PC-3 (cell line): Measurements from ENCODE around the gene KIF1B. TPM values are rescaled to one million over a fixed set of nuclear protein-coding genes. Genes with fewer than 3 reads are reported as not detected.

Experiments
- ATAC-seq: fragments of 200-7000 bp; cut with Tn5 transposase; 2 replicates; pipeline ENCODE4 v1.9.1; 2020; ENCODE audit warnings: mild to moderate bottlenecking, moderate library complexity
- BruUV-seq: library from RNA; stranded (reverse); fragments of 400-500 nt; replicated peaks from 2 replicates; lab custom pipeline; 2021; lab: Mats Ljungman, UMichigan
- CTCF ChIA-PET: fragments of 300-600 bp; sonication (Branson Sonifier 250); formaldehyde crosslinking; loops from one replicate; lab custom pipeline; 2022; ENCODE audit warnings: antibody characterized with exemption; lab: Charles Lee
- POLR2A ChIA-PET: fragments of 300-600 bp; sonication (Branson Sonifier 250); formaldehyde crosslinking; loops from one replicate; lab custom pipeline; 2022; ENCODE audit warnings: antibody characterized with exemption; ENCODE audit not compliant: unreplicated experiment; lab: Charles Lee
- DNase-seq: peaks from one replicate; pipeline ENCODE4 v3.0.0-alpha.2; 2015
- H2AFZ ChIP-seq: fragments of 300-600 bp; sonication (generic); 2 replicates; pipeline ENCODE4 v1.6.0; 2016; ENCODE audit warnings: antibody characterized with exemption, low read length
- H3F3A ChIP-seq: fragments of 300-600 bp; sonication (generic); one replicate; pipeline ENCODE4 v1.6.0; 2017; ENCODE audit warnings: antibody characterized with exemption, low read length, control low read depth, mild to moderate bottlenecking; ENCODE audit not compliant: unreplicated experiment
- H3K27ac ChIP-seq: fragments of 300-600 bp; sonication (generic); 2 replicates; pipeline ENCODE4 v1.5.1; 2016; ENCODE audit warnings: mild to moderate bottlenecking, low read length
- H3K27me3 ChIP-seq: fragments of 300-600 bp; sonication (generic); 2 replicates; pipeline ENCODE4 v1.6.1; 2016; ENCODE audit warnings: low read length, mixed read lengths
- H3K36me3 ChIP-seq: fragments of 300-600 bp; sonication (generic); 2 replicates; pipeline ENCODE4 v1.6.1; 2016; ENCODE audit warnings: low read depth, mixed run types, low read length, mixed read lengths
- H3K4me1 ChIP-seq: fragments of 300-600 bp; sonication (generic); 2 replicates; pipeline ENCODE4 v1.5.1; 2016; ENCODE audit warnings: low read length; ENCODE audit not compliant: insufficient read depth
- H3K4me2 ChIP-seq: fragments of 300-600 bp; sonication (generic); 2 replicates; pipeline ENCODE4 v1.6.0; 2016; ENCODE audit warnings: low read length
- H3K4me3 ChIP-seq: fragments of 300-600 bp; sonication (generic); 2 replicates; pipeline ENCODE4 v1.5.1; 2016; ENCODE audit warnings: mild to moderate bottlenecking, low read length, mixed read lengths
- H3K79me2 ChIP-seq: fragments of 300-600 bp; sonication (generic); 2 replicates; pipeline ENCODE4 v1.6.1; 2017; ENCODE audit warnings: low read length, mixed read lengths
- H3K9ac ChIP-seq: fragments of 300-600 bp; sonication (generic); 2 replicates; pipeline ENCODE4 v1.6.0; 2016; ENCODE audit warnings: mild to moderate bottlenecking, low read length
- H3K9me2 ChIP-seq: fragments of 300-600 bp; sonication (generic); replicated peaks from 2 replicates; pipeline ENCODE4 v1.6.1; 2016; ENCODE audit warnings: mixed run types, low read length, mixed read lengths
- H3K9me3 ChIP-seq: fragments of 300-600 bp; sonication (generic); 2 replicates; pipeline ENCODE4 v1.6.1; 2016; ENCODE audit warnings: low read length, mixed read lengths
- H4K20me1 ChIP-seq: fragments of 300-600 bp; sonication (generic); 2 replicates; pipeline ENCODE4 v1.6.1; 2016; ENCODE audit warnings: low read length, mixed read lengths
- EZH2 ChIP-seq: fragments of 300-600 bp; sonication (generic); IDR thresholded peaks from one replicate; pipeline ENCODE4 v1.6.1; 2017; ENCODE audit warnings: antibody characterized with exemption, mild to moderate bottlenecking, low read length; ENCODE audit not compliant: unreplicated experiment
- EZH2phosphoT487 ChIP-seq: fragments of 300-600 bp; sonication (generic); IDR thresholded peaks from 2 replicates; pipeline ENCODE4 v1.6.1; 2018; ENCODE audit warnings: mild to moderate bottlenecking, antibody characterized with exemption, low read length, borderline replicate concordance
- intact Hi-C: fragments of 100-400 bp; cut with micrococcal nuclease; formaldehyde crosslinking; loops from 2 replicates; pipeline ENCODE4 v1.9.0; 2023
- total RNA-seq: library from RNA; depleted of rRNA; stranded (reverse); fragments of >200 nt; gene quantifications from 2 replicates; pipeline ENCODE4 v1.2.3, GENCODE V29; 2014
- TF ChIP-seq, protein P1 (sequence below): fragments of 300-600 bp; sonication (generic); conservative IDR thresholded peaks from 2 replicates; pipeline ENCODE4 v1.5.1; 2017; ENCODE audit warnings: antibody characterized with exemption, low read depth, mild to moderate bottlenecking, low read length

KIF1B gene
- total RNA-seq, 1 experiment from 2014 or later: 21.4 TPM

DNA sequence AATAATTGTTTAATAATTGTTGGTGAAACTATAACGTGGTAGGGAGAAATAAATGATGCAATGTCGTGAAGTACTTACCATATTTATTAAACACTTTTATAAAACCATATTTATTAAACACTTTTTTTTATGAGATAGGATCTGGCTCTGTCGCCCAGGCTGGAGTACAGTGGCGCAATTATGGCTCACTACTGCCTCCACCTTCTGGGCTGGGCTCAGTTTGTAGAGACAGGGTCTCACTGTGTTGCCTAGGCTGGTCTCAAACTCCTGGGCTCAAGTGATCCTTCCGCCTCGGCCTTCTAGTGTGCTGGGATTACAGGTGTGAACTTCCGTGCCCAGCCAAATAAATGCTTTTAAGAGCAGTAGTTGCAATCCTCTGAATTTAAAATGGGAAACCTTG lies 112.5 kb downstream of the KIF1B start:
- TF ChIP-seq, protein P1, sequence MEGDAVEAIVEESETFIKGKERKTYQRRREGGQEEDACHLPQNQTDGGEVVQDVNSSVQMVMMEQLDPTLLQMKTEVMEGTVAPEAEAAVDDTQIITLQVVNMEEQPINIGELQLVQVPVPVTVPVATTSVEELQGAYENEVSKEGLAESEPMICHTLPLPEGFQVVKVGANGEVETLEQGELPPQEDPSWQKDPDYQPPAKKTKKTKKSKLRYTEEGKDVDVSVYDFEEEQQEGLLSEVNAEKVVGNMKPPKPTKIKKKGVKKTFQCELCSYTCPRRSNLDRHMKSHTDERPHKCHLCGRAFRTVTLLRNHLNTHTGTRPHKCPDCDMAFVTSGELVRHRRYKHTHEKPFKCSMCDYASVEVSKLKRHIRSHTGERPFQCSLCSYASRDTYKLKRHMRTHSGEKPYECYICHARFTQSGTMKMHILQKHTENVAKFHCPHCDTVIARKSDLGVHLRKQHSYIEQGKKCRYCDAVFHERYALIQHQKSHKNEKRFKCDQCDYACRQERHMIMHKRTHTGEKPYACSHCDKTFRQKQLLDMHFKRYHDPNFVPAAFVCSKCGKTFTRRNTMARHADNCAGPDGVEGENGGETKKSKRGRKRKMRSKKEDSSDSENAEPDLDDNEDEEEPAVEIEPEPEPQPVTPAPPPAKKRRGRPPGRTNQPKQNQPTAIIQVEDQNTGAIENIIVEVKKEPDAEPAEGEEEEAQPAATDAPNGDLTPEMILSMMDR: no peak
- Histone ChIP-seq H3K27me3 (no peaks in the 10 kb centered on the region), H3K4me3 (no peak overlapping the region), H2AFZ (no peak overlapping the region), H3K9me2 (no peaks in the 10 kb centered on the region), H3K27ac (no peak overlapping the region), H3K36me3 (no peaks in the 10 kb centered on the region), H3K9me3 (no peaks in the 10 kb centered on the region), H3K4me2 (no peak overlapping the region), H3K9ac (no peak overlapping the region), H4K20me1 (no peaks in the 10 kb centered on the region), H3F3A (no peaks in the 10 kb centered on the region), H3K4me1 (no peaks in the 10 kb centered on the region), H3K79me2 (no peaks in the 10 kb centered on the region)
- intact Hi-C loops: no loop called here
- ATAC-seq (no peak), DNase-seq (no peak)
- POLR2A ChIA-PET: no interaction called here
- no TSS peak for BruUV-seq
- CTCF ChIA-PET: no interaction called here

DNA sequence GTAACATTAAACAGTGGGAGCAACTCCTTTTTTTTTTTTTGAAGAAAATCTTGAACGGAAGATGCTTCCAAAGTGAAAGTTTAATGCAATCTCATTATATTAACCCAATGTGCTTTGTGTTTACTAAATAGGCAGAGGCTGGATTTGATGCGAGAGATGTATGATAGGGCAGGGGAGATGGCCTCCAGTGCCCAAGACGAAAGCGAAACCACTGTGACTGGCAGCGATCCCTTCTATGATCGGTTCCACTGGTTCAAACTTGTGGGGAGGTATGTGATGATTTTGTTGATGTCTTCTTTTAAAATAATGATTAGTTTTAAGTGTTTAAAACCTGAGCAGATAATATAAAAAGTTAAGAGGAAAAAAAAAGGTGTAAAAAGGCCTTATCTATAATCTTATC lies 114.3 kb downstream of the KIF1B start:
- no peaks in the 10 kb centered on the region for H3K79me2 ChIP-seq
- H3K9ac ChIP-seq: no peak overlapping the region
- TF ChIP-seq EZH2 (no peak), EZH2phosphoT487 (no peak)
- TF ChIP-seq, protein P1: no peak
- no TSS peak for BruUV-seq
- H3K4me3 ChIP-seq: no peak overlapping the region
- H3K36me3 ChIP-seq: no peaks in the 10 kb centered on the region
- H3F3A ChIP-seq: no peaks in the 10 kb centered on the region
- H3K9me2 ChIP-seq: no peaks in the 10 kb centered on the region
- ATAC-seq (no peak), DNase-seq (no peak)
- no peaks in the 10 kb centered on the region for H3K9me3 ChIP-seq
- H3K4me2 ChIP-seq: no peak overlapping the region
- CTCF ChIA-PET: no interaction called here
- no peaks in the 10 kb centered on the region for H3K27me3 ChIP-seq
- POLR2A ChIA-PET: no interaction called here
- H2AFZ ChIP-seq: no peak overlapping the region
- intact Hi-C loops: no loop called here
- H3K27ac ChIP-seq: no peak overlapping the region
- no peaks in the 10 kb centered on the region for H3K4me1 ChIP-seq
- no peaks in the 10 kb centered on the region for H4K20me1 ChIP-seq

DNA sequence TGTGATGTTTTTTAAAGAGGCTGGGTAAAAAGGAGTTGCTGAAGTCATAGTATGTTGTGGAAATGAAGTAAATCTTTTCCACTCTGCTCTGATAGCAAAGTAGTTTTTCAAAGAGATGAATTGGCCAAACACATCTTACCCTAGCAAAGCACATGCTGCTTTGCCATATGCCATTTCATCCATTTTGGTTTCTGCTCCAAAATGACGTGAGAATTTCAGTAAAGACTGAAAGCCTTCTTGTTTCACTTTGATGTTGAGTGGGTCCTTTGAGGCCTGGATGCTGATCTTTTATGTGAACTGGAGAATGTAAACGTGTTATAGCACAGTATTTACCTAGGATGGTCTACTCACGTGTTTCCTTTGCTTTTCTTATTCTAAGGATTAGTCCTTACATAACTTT lies 115.2 kb downstream of the KIF1B start:
- intact Hi-C loops: no loop called here
- ChIA-PET CTCF (no interaction called here), POLR2A (no interaction called here)
- H3K9me3 ChIP-seq: no peaks in the 10 kb centered on the region
- no peaks in the 10 kb centered on the region for H3K36me3 ChIP-seq
- no TSS peak for BruUV-seq
- no peak overlapping the region for H3K4me2 ChIP-seq
- H3K4me3 ChIP-seq: no peak overlapping the region
- H2AFZ ChIP-seq: no peak overlapping the region
- no peak for TF ChIP-seq EZH2
- TF ChIP-seq, protein P1: no peak
- no peak for TF ChIP-seq EZH2phosphoT487
- DNase-seq (no peak), ATAC-seq (no peak)
- no peaks in the 10 kb centered on the region for H3K27me3 ChIP-seq
- H3K9ac ChIP-seq: no peak overlapping the region
- no peak overlapping the region for H3K27ac ChIP-seq
- no peaks in the 10 kb centered on the region for H3F3A ChIP-seq
- no peaks in the 10 kb centered on the region for H3K9me2 ChIP-seq
- H3K4me1 ChIP-seq: no peaks in the 10 kb centered on the region
- no peaks in the 10 kb centered on the region for H4K20me1 ChIP-seq
- no peaks in the 10 kb centered on the region for H3K79me2 ChIP-seq
